Stimulated activated CD8-positive, alpha-beta memory T cell treated with anti-CD3 and anti-CD28 coated beads, Interleukin-12 subunit alpha, Interleukin-12 subunit beta, amount 100 ng/mL, for 1 hour (primary cell): ENCODE measurements around the gene CLASP1.
A peak's percentile ranks its signal among the peaks of the same experiment; 100 is the strongest.
"Not testable (repeated sequence)": the region's sequence is repeated elsewhere in the genome, so short reads cannot be mapped to it uniquely, and the experiment has no call there.

Experiments used
- DNase-seq: peaks from one replicate; pipeline ENCODE4 v3.0.0-alpha.2; 2020; ENCODE audit warnings: low read depth

CLASP1 gene

GRCh38 chr2:121659933-121660332, 10.7 kb upstream of the CLASP1 start:
- no peak for DNase-seq

GRCh38 chr2:121658393-121658792, 9.1 kb upstream of the CLASP1 start:
- DNase-seq = not testable (repeated sequence)

- DNase-seq = no peak
These were observed 3.8 kb upstream of the CLASP1 start for GRCh38 chr2:121653035-121653434.

GRCh38 chr2:121650315-121650930, 1.2 kb upstream of the CLASP1 start:
- DNase-seq = no peak

GRCh38 chr2:121649596-121650314, 493 bp upstream of the CLASP1 start:
- DNase-seq = peak; percentile 93

GRCh38 chr2:121648206-121649148, 785 bp downstream of the CLASP1 start:
- peak; percentile 10 for DNase-seq

- no peak for DNase-seq
These were observed 1.9 kb downstream of the CLASP1 start for GRCh38 chr2:121647396-121647795.

GRCh38 chr2:121644715-121645114, 4.5 kb downstream of the CLASP1 start:
- DNase-seq = no peak

- no peak for DNase-seq
These were observed 5.4 kb downstream of the CLASP1 start for GRCh38 chr2:121643877-121644276.

GRCh38 chr2:121640380-121641316, 8.6 kb downstream of the CLASP1 start:
- DNase-seq = no peak

- not testable (repeated sequence) for DNase-seq
These were observed 9.4 kb downstream of the CLASP1 start for GRCh38 chr2:121639846-121640245.

GRCh38 chr2:121638333-121638732, 10.9 kb downstream of the CLASP1 start:
- DNase-seq = no peak

GRCh38 chr2:121635371-121635770, 13.9 kb downstream of the CLASP1 start:
- no peak for DNase-seq

GRCh38 chr2:121634354-121635307, 14.6 kb downstream of the CLASP1 start:
- DNase-seq = no peak

- no peak for DNase-seq
These were observed 15.8 kb downstream of the CLASP1 start for GRCh38 chr2:121633463-121633862.

- no peak for DNase-seq
These were observed 21.7 kb downstream of the CLASP1 start for GRCh38 chr2:121627525-121628050.

GRCh38 chr2:121626777-121627524, 22.3 kb downstream of the CLASP1 start:
- no peak for DNase-seq

GRCh38 chr2:121625953-121626352, 23.3 kb downstream of the CLASP1 start:
- DNase-seq = no peak

GRCh38 chr2:121617042-121617599, 32.1 kb downstream of the CLASP1 start:
- DNase-seq = no peak
